Activated T-cell treated with anti-CD3 and anti-CD28 coated beads, Interleukin-2, amount 50 U/mL, for 72 hours (primary cell): ENCODE results near the gene NPAS2. TPM values are rescaled to one million over a fixed set of nuclear protein-coding genes. Genes with fewer than 3 reads are reported as not detected.

Experiments
- ATAC-seq, 2 donors: fragments of 150-1000 bp; cut with Tn5 transposase; replicated peaks in 1 of 2; 2 replicates each; pipeline ENCODE4 v1.10.0; 2021; ENCODE audit warnings: moderate library complexity in 2 of 2, mild to moderate bottlenecking in 1 of 2
- DNase-seq, 2 donors: peaks; one replicate each; pipeline ENCODE4 v3.0.0; 2021 to 2022; ENCODE audit warnings: mixed read lengths in 1 of 2
- H3K27ac Mint-ChIP-seq: one replicate; pipeline ENCODE4 v1.8.0; 2022; ENCODE audit warnings: mild to moderate bottlenecking, moderate library complexity, mixed read lengths
- H3K27me3 Mint-ChIP-seq: one replicate; pipeline ENCODE4 v1.8.0; 2022; ENCODE audit warnings: low read depth, mixed read lengths
- H3K36me3 Mint-ChIP-seq, 2 donors: one replicate each; pipeline ENCODE4 v1.8.0; 2022; ENCODE audit warnings: mixed read lengths in 2 of 2, mild to moderate bottlenecking in 1 of 2; ENCODE audit not compliant: insufficient read depth in 2 of 2
- H3K4me1 Mint-ChIP-seq: one replicate; pipeline ENCODE4 v1.8.0; 2022; ENCODE audit warnings: low read depth, mixed read lengths
- H3K4me3 Mint-ChIP-seq, 2 donors: one replicate each; pipeline ENCODE4 v1.8.0; 2022; ENCODE audit warnings: mild to moderate bottlenecking in 2 of 2, mixed read lengths in 2 of 2, moderate library complexity in 2 of 2
- H3K9me3 Mint-ChIP-seq, 2 donors: one replicate each; pipeline ENCODE4 v1.8.0; 2022; ENCODE audit warnings: mixed read lengths in 2 of 2
- total RNA-seq, 2 donors: library from RNA; stranded (reverse); gene quantifications; one replicate each; pipeline ENCODE4 v1.2.3, GENCODE V29; 2022

The NPAS2 gene, protein sequence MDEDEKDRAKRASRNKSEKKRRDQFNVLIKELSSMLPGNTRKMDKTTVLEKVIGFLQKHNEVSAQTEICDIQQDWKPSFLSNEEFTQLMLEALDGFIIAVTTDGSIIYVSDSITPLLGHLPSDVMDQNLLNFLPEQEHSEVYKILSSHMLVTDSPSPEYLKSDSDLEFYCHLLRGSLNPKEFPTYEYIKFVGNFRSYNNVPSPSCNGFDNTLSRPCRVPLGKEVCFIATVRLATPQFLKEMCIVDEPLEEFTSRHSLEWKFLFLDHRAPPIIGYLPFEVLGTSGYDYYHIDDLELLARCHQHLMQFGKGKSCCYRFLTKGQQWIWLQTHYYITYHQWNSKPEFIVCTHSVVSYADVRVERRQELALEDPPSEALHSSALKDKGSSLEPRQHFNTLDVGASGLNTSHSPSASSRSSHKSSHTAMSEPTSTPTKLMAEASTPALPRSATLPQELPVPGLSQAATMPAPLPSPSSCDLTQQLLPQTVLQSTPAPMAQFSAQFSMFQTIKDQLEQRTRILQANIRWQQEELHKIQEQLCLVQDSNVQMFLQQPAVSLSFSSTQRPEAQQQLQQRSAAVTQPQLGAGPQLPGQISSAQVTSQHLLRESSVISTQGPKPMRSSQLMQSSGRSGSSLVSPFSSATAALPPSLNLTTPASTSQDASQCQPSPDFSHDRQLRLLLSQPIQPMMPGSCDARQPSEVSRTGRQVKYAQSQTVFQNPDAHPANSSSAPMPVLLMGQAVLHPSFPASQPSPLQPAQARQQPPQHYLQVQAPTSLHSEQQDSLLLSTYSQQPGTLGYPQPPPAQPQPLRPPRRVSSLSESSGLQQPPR
- total RNA-seq: 1 to 10 TPM; 4.8 to 8.4 TPM

DNA sequence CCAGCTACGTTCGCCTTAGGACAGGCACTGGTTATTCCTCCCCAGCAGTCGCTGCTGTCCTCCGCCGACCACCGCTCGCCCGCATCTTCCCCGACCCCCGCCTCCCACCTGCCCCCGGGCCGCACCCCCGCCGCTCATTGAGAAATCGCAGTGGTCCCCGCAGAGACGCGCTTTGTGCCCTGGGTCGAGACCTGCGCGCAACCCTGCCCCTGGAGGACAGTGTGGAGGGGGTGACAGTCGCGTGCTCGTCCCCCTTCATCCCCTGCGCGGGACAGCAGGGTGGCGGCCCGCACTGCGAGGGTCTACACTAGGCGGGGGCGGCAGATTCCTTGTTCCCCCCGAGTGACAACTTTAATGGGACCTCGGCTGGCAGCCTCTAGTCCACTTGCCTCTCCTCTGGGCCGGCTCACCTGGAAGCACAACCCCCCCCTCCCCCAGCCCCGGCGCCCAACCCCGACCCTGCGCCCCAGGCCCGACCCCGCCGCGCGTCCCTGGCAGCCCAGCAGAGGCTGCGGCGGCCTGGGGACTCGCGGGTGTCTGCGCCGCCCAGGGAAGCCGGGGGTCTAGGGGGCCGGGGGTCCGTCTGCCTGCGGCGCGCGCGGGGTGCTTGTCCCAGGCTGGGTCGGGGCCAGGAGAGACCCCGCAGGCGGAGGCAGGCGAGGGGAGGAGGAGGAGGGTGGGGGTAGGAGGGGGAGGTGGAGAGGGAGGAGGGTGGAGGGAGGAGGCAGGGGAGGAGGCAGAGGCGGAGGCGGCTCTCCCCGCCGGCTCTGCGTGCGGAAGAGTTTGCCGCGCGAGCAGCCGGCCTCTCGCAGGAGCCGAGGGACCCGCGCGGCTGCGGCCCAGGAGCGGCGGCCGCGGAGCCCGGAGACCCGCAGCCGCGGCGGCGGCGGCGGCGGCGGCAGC is at the start of gene NPAS2:
Gene NPAS2 (plus strand): TSS at position 770 of the 903 bp plus-strand sequence. CDS start 84,616 bp downstream, outside the sequence.
- ATAC-seq (peak; percentile 63 to 70), DNase-seq (peak; percentile 27 to 39)
- Mint-ChIP-seq H3K36me3 (no peaks in the 10 kb centered on the region), H3K4me3 (peak within 1 kb of the TSS; percentile 71 to 83), H3K27ac (no peak within 1 kb of the TSS), H3K9me3 (no peaks in the 10 kb centered on the region), H3K4me1 (peaks cover 28% of the 10 kb centered on the region), H3K27me3 (peaks cover 44% of the 10 kb centered on the region)

DNA sequence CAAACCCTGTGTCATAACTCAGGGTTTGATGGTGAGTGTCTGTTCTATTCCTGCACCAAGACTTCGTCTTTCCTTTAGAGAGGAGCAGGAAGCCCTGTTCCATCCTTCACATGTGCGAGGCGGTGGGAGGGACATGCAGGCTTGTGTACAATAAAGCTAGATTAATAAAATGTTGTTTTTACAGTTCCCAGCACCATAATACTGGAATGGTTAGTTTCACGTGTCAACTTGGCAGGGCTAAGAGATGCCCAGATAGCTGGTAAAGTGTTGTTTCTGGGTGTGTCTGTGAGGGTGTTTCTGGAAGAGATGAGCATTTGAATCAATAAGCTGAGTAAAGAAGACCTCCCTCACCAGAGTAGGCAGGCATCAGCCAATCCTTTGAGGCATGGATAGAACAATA is 48.8 kb upstream of the NPAS2 start:
- no peak for ATAC-seq
- Mint-ChIP-seq H3K36me3 (no peaks in the 10 kb centered on the region), H3K4me1 (no peaks in the 10 kb centered on the region), H3K4me3 (no peak overlapping the region), H3K27ac (no peak overlapping the region), H3K9me3 (no peaks in the 10 kb centered on the region), H3K27me3 (no peaks in the 10 kb centered on the region)
- DNase-seq: no peak

DNA sequence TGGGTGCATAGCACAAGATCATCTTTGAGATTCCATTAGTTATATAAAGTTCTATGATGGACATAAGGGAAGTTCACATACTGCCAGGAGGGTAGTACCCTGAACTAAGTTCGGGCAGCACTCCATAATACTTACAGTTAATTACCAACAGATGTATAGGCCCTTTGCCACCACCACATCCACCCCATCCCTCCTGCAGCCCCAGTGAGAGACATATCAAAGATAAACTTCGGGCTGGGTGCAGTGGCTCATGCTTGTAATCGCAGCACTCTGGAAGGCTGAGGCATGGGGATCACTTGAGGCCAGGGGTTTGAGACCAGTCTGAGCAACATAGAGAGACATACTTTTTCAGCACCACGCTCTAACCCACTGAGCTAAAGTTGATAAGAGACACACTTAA is 46.4 kb upstream of the NPAS2 start:
- Mint-ChIP-seq H3K9me3 (no peaks in the 10 kb centered on the region), H3K27me3 (no peaks in the 10 kb centered on the region)
- no peak for ATAC-seq

DNA sequence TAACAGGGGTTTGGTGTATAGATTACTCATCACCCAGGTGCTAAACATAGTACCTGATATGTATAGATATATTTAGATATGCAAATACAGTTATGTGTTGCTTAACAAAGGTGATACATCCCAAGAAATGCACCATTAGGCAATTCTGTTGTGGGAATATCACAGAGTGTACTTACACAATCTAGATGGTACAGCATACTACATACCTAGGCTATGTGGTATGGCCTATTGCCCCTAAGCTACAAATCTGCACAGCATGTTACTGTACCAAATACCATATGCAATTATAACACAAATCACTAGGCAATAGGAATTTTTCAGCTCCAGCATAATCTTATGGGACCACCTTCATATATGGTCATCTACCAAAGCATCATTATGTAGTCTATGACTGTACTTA is 43.5 kb upstream of the NPAS2 start:
- Mint-ChIP-seq H3K27me3 (no peaks in the 10 kb centered on the region), H3K27ac (no peak overlapping the region), H3K4me1 (no peaks in the 10 kb centered on the region), H3K4me3 (no peak overlapping the region), H3K9me3 (no peaks in the 10 kb centered on the region), H3K36me3 (no peaks in the 10 kb centered on the region)
- DNase-seq (no peak), ATAC-seq (no peak)

More for the DNA sequence above, 46.4 kb upstream of the NPAS2 start:
- H3K36me3 Mint-ChIP-seq: no peaks in the 10 kb centered on the region
- no peaks in the 10 kb centered on the region for H3K4me1 Mint-ChIP-seq
- no peak overlapping the region for H3K27ac Mint-ChIP-seq
- DNase-seq: no peak
- no peak overlapping the region for H3K4me3 Mint-ChIP-seq

DNA sequence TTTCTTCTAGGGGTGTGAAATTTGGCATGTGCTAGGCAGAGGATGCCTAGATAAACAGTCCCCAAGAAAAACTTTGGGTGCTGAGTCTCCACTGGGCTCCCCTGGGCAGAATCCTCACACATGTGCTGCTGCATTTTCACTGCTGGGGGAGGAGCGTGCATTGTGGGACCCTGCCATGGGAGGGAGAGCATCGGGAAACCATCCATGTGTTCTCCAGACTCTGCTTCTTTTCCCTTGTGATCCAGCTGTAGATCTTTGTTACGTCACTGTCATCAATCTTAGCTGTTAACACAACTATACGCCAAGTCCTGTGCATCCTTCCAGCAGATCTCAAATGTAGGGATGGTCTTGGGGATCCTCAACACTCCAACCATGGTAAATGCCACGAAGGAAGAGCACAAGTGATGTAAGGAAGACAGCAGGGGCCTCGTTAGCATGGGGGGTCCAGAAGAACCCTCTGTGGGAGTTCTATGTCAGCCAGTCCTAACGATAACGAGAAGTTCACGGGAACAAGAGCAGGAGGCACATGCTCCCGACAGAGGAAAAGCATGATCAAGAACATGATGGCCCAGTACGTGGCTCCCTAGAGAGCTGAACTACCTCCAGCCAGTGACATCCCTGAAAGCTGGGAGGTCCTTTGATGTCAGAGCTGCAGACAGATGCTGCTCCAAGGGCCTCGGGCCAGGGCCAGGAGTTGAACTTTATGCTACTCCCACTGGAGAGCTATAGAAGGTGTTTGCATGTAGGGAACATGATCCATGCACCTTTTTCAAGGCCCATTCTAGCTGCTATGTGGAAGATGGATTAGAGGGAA is 41.1 kb upstream of the NPAS2 start:
- Mint-ChIP-seq H3K9me3 (no peaks in the 10 kb centered on the region), H3K4me3 (no peak overlapping the region), H3K4me1 (no peaks in the 10 kb centered on the region), H3K27me3 (no peaks in the 10 kb centered on the region), H3K36me3 (no peaks in the 10 kb centered on the region), H3K27ac (no peak overlapping the region)
- no peak for ATAC-seq
- no peak for DNase-seq

DNA sequence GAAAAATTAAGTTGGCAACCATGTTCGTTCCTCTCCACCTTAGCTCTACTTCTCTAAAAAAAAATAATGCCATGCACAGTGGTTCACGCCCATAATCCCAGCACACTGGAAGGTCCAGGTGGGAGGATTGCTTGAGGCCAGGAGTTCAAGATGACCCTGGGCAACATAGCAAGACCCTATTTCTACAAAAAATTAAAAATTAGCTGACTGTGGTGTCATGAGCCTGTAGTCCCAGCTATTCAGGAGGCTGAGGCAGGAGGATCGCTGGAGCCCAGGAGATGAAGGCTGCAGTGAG is 40.1 kb upstream of the NPAS2 start:
- DNase-seq (no peak), ATAC-seq (no peak)
- H3K36me3 Mint-ChIP-seq: no peaks in the 10 kb centered on the region
- no peak overlapping the region for H3K4me3 Mint-ChIP-seq
- no peaks in the 10 kb centered on the region for H3K9me3 Mint-ChIP-seq
- no peaks in the 10 kb centered on the region for H3K4me1 Mint-ChIP-seq
- H3K27me3 Mint-ChIP-seq: no peaks in the 10 kb centered on the region
- no peak overlapping the region for H3K27ac Mint-ChIP-seq

DNA sequence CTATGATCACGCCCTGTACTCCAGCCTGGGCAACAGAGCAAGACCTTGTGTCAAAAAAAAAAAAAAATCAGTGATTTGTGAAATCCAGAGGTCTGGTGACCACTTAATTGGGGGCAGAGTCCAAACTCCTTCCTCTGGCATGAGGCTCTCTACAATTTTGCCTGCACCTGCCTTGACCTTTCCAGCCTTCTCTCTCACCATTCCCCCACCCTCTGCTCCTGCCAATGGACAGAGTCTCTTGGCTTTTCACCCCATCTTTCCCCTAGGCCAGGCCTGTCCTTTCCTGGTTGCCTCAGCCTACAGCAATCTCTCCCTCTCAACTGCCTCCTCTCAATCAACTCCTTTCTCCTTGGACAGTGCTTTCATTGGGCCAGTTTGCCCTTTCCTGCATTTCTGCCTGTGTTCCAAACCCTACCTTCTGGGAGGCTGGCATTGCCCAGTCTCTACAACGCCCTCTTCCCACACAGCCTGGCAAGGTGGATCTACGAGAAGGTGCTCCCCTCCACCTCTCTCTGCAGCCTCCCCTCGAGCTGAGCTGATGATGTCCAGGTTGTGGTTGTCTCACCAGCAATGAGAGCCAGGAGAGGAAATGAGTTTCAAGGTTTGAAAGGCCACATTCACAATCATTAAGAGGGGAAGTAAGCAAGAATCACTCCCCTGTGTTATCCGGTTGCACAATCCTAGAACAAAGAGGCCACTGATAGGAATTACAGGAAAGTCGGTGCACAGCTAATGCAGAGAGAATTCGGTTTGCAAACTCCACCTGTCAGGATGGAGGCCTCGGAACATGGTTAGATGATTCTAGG is 39.5 kb upstream of the NPAS2 start:
- ATAC-seq (no peak), DNase-seq (no peak)
- no peaks in the 10 kb centered on the region for H3K4me1 Mint-ChIP-seq
- no peaks in the 10 kb centered on the region for H3K9me3 Mint-ChIP-seq
- no peaks in the 10 kb centered on the region for H3K36me3 Mint-ChIP-seq
- no peaks in the 10 kb centered on the region for H3K27me3 Mint-ChIP-seq
- H3K27ac Mint-ChIP-seq: no peak overlapping the region
- H3K4me3 Mint-ChIP-seq: no peak overlapping the region

DNA sequence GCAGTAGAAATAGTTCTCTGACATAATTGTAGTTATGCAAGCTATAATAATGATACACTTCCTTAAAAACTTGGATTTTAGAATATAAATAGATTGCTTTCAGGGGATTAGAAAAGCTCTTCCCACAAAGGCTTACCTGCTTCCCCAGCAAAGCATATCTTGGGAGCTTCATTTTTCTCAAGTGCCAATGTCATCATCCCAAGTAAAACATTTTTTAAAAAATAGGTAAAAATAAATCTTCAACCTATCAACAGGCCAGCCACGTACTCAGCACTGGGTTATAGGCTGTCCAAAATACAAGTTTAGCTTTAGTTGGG is 39.0 kb upstream of the NPAS2 start:
- Mint-ChIP-seq H3K9me3 (no peaks in the 10 kb centered on the region), H3K27ac (no peak overlapping the region), H3K27me3 (no peaks in the 10 kb centered on the region), H3K4me1 (no peaks in the 10 kb centered on the region), H3K36me3 (no peaks in the 10 kb centered on the region), H3K4me3 (no peak overlapping the region)
- ATAC-seq (no peak), DNase-seq (no peak)

DNA sequence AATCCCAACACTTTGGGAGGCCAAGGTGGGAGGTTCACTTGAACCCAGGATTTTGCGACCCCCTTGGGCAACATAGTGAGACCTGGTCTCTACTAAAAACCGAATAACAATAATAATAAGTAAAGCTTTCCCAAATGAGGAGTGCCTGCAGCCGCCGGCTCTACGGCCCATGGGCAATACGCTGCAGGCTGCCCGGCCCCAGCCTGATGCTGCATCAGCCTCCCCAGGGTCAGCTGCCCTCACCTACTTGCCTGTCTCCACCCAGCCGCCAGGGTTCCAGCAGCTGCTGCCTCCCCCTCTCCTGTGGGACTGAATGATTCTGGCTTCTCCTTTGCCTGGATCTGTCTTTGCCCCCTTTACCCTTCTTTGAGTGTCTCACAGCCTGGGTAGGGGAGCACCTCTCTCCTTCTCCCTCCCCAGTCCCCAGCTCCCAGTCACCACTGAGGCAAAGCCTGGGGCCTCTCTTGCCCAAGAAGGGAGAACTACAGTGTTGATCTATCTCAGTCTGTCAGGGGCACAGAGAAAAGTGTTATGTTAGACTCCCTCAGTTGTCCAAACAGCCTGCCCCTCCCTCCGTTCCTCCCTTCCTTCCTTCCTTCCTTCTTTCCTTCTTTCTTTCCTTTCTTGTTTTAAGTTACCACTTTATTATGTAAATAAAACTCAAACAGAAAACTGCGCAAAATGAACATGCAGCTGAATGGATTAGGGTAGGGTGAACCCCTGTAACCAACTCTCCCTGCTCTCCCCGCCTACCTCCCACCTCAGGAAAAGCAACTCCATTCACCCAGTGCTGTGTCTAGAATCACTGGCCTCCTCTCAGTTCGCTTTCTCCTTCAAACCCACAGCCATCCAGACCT is 38.2 kb upstream of the NPAS2 start:
- no peak overlapping the region for H3K4me3 Mint-ChIP-seq
- H3K9me3 Mint-ChIP-seq: no peaks in the 10 kb centered on the region
- no peaks in the 10 kb centered on the region for H3K4me1 Mint-ChIP-seq
- H3K27ac Mint-ChIP-seq: no peak overlapping the region
- ATAC-seq (no peak), DNase-seq (no peak)
- H3K27me3 Mint-ChIP-seq: no peaks in the 10 kb centered on the region
- no peaks in the 10 kb centered on the region for H3K36me3 Mint-ChIP-seq

DNA sequence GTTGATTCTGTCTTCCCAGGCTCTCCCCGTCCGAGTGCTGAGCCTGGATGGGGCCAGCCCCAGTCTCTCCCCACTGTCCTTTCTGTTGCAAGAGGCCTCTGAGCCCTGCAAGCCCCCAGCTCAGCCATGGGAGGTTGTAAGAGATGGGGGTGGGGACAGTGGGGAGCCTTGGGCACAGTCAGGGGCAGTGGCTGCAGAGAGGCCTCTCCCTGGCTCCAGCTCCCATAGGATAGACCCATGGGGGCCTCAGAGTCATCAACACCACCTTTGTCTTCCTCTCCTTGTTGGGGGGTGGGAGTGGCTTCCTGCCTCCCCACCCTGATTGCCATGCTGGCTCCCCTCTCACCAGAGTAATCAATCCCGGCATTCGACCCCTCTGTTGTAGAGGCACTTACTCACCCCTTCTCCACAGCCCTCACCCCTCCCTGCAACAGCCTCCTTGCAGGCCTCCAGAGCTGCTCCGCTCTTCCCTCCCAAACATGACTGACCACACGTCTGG is 37.5 kb upstream of the NPAS2 start:
- DNase-seq (no peak), ATAC-seq (no peak)
- Mint-ChIP-seq H3K27me3 (no peaks in the 10 kb centered on the region), H3K4me1 (no peaks in the 10 kb centered on the region), H3K36me3 (no peaks in the 10 kb centered on the region), H3K27ac (no peak overlapping the region), H3K4me3 (no peak overlapping the region), H3K9me3 (no peaks in the 10 kb centered on the region)

DNA sequence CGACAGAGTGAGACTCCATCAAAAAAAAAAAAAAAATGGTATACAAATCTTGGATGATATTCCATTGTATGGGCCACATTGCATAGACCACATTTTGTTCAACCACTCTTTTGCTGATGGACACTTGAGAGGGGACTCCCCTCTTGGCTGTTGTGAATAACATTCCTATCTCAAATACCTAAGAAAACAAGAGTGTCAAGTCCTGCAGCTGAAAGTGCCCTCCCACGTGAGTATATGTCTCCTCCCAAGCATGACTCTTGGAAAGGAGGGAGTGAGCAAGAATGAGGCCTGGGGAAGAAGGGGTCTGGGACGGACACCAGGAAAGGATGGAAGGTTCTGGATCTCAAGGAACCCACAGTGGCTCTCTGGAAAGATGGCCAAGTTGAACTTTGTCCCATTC is 36.0 kb upstream of the NPAS2 start:
- Mint-ChIP-seq H3K4me3 (no peak overlapping the region), H3K27ac (no peak overlapping the region), H3K9me3 (no peaks in the 10 kb centered on the region), H3K4me1 (no peaks in the 10 kb centered on the region), H3K36me3 (no peaks in the 10 kb centered on the region), H3K27me3 (no peaks in the 10 kb centered on the region)
- ATAC-seq (no peak), DNase-seq (no peak)
